ENCODE results near the gene PIM3. TPM values are rescaled to one million over a fixed set of nuclear protein-coding genes. Genes with fewer than 3 reads are reported as not detected.

Gene PIM3
- polyA plus RNA-seq, 1 donor, result 19.8 TPM

DNA sequence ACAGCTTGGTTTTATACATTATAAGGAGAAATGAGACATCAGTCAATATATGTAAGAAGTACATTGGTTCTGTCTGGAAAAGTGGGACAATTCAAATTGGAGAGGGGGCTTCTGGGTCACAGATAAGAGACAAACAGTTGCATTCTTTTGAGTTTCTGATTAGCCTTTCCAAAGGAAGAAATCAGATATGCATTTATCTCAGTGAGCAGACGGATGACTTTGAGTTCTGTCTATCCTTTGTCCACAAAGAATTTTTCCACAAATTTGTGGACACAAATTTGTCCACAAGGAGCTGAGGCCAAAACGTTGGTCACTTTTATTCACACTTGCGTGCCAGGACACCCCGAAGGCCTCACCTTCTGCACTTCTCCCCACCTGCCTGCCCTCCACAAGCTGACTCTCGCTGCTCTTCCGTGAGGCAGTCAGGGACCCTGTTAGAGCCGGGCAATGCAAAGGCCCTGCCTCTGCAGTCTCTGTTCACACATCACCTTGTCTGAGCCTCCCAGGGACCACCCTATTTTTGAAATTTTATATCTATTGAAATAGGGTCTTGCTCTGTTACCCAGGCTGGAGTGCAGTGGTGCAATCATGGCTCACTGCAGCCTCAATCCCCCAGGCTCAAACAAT lies 31.4 kb downstream of the PIM3 start:
- no peak for DNase-seq

DNA sequence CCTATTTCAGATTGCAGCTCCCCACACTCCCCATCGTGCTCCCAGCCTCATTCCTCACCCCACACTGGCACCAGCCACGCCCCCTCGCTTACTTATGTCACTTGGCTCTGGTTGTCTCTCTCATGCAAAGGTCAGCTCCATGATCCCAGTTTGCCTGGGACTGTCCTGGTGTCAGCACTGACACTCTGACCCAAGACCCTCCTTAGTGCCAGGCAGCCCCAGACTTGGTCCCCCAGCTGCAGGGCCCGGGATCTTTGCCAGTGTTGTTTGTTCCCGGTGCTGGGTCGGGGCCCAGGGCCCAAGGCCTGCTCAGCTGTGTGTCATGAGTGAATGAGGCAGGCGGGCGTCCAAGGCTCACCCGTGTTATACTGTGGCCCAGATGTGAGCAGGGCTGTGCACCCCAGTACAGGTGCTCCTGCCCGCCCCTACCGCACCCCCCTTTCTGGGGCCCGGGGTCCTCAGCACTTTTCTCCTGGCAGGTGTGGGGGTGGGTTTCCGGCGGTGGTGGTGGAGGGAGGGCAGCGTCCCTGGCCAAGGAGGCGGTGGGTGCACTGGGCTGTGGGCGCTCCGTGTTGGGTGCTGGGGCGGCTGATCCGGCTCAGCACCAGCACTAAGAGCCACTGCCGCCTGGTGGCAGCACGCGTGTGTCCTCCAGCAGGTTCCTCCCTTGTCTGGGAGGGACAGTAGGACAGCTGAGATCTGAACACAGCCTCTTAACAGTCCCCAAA lies 32.5 kb downstream of the PIM3 start:
- DNase-seq, result no peak

DNA sequence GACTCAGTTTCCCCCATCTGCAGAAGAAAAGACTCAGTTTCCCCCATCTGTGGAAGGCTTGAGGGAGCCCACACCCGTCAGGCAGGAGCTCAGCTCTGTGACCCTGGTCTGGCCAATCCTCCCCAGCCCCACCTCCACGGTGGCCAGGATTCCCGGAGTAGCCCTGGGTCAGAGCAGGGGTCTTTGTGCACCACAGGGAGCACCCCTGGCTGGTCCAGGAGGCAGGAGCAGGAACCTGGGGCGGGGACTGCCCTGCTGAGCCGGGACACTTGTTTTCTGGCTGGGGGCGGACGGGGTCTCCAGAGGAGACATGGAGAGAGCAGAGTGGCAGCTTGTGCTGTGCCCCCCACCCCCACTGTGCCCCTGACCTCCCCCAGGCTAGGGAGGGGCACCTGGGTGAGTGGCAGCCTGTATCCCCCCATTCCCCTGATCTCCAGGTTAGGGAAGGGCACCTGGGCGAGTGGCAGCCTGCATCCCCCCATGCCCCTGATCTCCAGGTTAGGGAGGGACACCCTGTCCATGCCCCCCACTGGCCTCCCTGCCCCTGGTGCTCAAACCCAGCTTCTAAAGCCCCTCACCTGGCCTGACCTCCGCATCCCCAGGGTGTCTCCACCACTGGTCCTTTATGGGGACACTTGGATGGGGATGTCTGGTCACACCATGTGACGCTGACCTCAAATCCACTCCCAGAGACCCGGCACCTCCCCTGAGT lies 33.2 kb downstream of the PIM3 start:
- no peak for DNase-seq

DNA sequence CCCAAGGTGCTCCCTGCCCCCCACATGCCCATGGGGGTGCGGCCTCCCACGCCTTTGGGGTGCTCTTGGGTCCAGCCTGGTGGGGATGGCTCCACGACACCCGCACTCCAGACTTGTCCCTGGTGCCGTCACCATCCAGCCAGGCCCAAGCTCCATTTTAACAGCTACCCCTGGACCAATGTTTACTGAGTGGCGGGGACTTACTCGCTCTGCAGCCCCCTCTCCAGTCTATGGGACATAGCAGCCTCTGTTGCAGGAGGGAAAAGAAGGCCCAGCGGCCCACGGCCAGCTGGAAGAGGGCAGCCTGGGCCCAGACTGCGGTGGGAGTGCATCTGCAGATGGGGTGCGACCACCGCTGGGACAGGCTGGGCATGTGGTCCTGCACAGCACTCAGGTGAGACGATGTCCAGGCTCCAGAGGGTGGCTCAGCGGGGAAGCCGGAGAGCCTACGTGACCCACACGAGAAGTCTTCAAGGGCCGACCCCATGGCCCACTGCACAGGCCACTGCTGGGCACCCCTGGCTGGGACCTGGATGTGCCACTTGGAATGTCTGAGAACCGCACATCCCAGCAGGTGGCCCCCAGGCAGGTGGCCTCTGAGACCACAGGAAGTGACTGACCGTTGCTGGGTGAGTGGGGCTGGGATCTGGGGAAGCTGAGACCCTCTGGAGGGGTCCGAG lies 33.9 kb downstream of the PIM3 start:
- DNase-seq, result no peak

DNA sequence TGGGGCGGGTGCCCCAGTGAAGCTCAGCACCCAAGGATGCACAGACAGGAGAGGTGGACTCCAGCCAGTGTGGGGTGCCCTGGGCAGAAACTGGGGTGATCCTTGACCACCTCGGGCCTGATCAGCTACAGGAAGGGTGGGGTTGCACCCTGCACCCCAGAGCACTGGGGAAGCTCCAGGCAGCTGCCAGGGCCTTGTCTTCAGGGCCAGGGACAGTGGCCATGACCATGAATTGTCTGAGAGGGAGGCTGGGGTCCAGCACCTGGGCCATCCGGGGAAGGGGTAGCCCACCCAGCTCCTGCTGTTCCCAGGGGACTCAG lies 34.4 kb downstream of the PIM3 start:
- DNase-seq, result no peak

DNA sequence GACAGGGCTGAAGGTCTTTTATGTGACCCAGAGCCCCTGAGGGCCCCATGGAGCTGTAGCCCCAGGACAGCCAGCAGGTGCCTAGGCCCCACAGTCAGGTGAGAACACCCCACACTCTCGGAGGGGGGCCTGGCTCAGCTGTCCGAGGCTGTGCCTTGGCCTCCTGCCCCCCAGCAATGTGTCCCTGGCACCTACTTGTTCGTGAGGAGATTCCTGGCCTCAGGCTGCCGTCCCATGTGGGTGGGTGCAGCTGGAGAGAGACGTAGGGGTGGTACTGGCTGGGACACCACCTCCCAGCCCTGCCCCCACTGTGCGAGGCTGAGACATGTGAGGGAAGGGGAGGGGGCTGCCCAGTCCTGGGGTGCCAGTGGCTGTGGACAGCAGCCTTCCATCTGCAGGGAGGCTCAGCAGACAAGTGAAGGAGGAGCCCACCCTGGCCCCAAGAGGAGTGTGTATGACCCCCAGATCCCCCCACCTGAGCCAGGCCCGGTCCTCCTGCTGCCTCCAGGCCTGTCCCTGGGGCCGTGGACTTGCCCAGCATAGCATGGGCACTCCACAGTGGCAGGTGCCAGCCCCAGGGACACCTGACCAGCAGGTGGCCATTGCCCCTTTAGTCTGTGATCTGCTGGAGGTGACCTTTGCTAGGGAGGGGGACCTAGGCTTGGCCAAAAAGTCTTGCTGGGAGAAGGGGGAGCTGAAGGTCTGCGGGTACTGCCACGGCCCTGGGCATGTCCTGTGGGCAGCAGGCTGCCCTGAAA lies 35.0 kb downstream of the PIM3 start:
- no peak for DNase-seq

DNA sequence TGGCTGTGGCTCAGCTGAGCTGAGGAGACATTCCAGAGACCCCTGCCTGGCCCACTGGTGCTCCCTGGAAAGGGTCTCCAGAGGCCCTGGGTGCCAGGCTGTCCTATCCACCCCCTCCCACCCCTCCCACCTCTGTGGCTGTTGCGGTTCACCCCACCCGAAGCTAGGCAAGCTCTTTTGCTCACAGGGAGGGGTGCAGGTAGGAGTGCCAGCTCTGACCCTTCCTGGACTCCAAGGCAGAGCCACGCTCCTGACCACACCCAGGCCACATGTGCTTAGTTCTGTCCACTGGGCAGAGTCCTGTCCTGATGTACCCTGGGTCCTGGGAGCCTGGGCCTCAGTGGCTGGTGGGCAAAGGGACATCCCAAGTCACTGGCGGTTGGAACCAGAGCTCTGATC lies 35.5 kb downstream of the PIM3 start:
- no peak for DNase-seq

DNA sequence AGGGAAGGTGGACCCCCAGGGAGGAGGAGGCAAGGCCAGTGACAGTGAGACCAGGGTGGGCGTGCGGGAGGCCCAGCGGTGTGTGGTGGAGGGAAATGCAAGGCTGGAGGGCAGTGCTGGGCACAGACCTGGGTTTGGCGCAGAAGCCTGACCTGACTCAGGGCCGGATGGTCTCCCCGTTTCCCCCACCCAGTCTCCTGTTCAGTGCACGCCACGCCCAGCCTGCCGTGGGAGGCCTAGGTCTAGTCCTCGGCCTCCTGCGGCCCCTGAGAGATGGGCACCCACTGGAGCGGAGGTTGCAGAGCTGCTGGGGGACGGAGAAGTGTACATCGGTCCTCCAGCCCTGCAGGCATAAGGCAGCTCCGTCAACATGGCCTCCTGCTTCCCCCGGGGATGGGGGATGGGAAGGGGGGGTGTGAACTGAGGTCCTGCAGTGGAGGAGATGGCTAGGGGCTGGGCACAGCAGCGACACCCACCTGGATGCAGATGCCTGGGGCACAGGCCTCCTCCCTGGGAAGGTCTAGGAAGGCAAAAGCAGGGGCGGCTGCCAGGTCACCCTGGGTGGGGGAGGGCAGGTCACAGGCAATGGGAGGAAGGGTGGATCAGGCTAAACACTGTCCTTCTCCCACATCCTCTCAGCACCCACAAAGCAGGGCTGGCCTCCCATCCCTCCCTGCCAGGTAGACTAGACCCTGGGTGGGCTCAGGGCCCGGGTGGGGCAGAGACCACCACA lies 36.1 kb downstream of the PIM3 start:
- DNase-seq, result no peak

DNA sequence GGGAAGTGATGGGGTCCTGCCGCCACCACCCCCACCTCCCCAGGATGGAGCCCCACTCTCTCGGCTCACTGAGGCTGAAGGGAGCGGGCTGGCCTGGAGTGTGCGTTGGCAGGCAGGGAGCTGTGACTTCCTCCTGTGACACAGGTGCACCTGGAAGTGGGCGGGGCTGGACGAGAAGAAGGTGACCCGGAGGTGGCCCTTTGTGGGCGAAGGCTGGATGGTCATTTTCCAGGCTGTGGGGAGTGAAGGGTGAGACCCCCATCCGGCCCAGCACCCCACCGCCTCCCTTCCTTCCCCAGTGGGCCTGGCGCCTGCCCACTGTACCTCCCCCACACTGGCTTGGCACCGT lies 36.7 kb downstream of the PIM3 start:
- no peak for DNase-seq

DNA sequence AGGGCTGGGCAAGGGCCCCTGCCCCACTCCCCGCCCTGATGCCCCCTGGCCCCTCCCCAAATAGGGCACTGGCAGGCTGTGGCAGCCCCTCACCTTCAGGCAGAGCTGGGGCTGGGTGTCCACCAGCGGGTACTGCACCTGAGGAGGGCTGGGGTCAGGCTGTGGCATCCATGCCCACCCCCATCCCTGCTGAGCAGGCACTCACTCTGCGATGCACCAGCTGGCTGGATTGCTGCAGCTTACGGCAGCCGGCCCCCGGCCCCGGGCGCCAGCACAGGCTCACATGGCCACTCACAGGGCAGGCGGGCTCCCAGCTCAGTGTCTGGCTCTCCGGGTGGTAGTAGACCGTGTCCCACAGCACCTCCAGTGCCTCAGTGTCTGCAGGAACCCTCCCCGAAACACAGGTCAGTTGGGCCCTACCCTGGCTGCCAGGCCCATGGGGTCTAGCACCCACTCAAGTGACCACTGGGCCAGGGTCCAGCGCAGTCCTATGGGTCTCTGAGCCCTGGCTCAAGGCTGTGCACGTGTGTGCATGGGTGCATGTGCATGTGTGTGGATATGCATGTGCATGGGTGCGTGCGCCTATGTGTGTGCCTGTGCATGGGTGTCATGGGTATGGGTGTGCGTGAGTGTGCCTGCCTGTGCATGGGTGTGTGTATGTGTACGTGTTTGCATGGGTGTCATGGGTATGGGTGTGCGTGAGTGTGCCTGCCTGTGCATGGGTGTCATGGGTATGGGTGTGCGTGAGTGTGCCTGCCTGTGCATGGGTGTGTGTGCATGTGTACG lies 37.6 kb downstream of the PIM3 start:
- no peak for DNase-seq

DNA sequence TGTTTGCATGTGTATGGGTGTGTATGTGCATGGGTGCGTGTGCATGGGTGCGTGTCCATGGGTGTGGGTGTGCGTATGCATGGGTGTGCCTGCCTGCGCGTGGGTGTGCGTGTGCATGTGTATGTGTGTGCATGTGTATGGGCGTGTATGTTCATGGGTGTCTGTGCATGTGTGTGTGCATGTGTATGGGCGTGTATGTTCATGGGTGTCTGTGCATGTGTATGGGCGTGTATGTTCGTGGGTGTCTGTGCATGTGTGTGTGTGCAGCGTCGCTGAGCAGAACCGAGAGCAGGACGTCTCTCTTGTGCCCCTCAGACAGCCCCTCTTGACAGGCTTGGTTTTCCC lies 38.1 kb downstream of the PIM3 start:
- DNase-seq, result no peak

DNA sequence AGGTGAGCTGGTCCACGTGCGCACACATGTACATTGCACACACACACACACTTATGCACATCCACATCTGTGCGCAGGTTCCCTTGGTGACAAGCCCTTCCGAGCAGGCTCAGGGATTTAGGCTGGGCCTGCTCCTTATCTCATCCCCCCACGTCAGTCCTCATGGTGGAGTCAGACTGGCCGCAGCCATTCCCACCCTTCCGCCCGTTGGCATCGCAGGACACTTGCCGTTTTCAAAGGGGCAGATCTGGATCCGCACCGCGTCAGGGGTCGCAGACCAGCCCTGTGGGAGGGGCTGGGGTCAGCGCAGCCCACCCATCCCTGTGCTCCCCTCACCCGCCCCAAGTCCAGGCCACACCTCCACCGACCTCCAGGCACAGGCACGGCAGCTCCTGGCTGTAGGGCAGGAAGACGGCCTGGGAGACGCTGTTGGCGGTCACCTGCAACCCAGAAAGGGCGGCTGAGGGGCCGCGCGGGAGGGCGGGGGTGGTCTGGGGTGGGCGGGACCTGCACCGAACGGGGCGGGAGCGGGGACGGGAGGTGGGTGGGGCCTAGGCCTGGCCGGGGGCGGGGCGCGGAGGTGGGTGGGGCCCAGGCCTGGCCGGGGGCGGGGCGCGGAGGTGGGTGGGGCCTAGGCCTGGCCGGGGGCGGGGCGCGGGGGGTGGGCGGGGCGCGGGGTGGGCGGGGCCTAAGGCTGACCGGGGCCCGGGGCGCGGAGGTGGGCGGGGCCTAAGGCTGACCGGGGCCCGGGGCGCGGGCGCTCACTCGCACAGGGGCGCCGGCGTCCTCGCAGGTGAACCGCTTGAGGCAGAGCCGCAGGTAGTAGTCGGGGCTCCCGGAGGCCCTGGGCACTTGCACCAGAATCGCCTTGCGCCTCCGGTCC lies 38.7 kb downstream of the PIM3 start:
- no peak for DNase-seq

DNA sequence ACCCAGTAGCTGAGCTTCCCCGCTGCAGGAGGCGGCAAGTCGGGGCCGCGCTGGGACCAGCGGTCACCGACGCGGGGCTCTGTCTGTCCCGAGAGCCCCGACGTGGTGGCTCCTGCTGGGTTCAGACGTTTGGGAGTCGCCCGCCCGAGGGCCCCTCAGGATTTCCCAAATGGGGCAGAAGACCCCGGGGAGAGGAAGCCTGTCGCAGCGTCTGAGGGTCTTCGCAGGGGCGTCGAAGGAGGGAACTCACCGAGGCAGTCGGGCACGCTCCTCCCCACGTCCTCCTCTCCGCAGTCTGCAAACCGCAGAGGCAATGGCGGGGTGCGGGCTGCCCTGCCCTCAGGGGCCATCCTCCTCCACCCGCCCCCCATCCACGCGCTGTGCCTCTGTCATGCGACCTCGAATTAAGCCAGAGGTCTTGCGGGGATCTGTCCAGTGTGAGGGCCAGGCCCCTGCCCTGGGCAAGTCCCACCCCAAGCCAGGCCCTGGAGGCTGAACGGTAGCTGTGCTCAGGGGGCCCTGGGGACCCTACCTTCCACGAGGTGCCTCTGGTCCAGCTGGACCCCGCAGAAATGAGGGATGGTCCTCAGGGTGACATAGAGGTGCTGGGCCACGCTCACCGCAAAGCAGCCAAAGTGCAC lies 39.5 kb downstream of the PIM3 start:
- DNase-seq, result no peak

DNA sequence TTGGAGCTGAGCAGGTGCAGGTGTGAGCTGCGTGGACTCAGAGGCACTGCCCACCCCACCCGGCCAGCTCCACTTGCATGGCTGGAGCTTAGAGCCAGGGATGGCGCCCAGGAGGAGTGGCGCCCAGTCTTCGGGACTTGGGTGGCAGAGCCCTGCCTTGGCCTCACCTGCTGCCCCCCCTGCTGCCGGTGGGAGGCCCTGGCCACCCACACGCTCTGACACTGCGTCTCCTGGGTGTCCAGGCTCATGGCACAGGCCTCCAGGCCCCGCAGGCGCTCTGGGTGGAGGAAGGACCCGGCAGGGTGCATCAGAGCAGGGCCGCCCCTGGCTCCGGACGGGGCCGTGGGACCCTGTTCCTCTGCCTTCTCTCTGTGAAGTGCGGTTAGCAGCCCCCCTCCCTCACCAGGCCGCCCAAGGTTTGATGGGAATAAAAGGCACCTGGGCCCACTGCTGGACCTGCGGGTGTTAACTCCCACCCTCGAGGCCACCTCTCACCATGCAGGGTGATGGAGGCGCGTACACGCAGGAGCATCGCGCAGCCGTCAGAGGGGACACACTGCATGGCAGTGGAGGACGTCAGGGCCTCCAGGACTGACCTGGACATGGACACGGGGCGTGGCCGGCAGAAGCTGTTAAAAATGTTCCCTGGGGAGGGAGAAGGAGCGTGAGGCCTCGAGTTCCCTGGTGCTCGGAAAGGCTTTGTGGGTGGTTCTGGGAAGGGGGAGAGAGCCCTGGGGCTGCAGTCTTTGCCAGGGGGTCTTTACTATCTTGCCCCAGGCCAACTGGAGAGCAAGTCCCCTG lies 40.2 kb downstream of the PIM3 start:
- no peak for DNase-seq

DNA sequence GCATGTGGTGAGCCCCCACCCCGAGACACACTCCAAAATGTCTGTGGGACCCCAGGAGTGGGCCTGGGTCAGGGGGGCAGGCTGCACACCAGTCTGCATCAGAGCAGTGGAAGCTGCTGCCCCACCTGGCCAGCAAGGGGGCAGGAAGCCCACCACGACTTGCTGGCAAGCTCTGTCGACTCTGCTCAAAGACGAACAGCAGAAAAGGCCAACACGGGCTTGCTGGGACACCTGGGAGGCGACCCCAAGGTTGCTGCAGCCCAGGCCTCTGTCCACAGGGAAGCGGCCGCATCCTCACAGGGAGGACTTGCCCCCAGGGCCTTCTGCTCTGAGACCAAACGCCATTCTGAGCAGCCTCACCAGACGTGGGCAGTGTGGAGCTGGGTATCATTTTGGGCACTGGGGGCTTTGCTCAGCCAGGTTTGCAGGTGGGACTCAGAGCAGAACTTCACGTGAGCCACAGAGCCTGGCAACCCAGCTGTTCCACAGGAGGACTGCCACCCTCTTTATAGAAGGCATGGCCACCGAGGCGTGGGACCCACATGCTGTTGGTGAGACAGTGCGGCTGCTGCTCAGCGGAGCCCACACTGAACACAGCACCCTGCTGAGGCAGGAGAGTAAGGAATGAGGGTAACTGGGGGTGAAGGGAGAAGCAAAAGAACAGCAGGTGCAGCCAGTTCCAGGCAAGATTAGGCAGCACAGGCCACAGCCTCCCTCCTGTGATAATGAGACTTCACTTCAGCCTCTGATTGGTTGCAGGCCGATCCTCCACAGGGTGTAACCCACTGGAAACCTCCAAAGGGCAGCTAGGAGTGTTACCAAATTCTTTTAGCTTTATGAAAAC lies 41.0 kb downstream of the PIM3 start:
- no peak for DNase-seq

DNA sequence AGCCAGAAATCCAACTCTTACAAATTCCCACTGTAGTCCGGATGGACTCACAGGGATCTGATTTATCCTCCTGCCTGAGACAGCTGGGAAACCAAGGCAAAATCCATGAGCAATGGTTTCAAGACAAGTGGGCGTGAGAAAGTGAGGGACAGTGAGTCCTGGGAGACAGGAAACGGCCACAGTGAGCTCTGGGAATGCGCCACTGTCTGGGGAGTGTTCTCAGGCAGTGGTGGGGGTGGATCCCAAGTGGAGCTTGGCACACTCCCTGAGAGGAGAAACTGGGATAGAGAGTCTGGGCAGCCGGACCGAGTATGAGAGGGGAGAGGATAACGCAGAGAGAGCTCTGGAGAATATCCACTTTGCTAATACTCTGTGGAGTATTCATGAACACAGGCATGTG lies 42.2 kb downstream of the PIM3 start:
- no peak for DNase-seq

DNA sequence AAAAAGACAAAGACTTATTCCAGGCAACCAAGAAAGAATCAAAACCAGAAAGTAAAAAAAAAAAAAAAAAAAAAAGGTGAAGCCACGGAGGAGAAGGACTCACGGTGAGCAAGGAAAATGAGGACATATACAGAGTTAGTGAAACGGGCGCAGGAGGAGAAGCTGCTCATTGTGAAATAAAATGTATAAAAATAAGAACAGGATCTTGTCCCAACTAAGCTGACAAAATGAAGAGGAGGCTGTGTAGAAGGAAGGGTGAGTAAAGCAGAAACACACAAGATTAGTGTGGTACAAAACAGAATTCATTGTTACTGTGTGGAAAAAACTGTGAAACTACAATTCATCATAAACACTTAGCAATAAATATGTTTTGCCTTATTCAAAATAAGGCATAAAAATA lies 44.3 kb downstream of the PIM3 start:
- no peak for DNase-seq

DNA sequence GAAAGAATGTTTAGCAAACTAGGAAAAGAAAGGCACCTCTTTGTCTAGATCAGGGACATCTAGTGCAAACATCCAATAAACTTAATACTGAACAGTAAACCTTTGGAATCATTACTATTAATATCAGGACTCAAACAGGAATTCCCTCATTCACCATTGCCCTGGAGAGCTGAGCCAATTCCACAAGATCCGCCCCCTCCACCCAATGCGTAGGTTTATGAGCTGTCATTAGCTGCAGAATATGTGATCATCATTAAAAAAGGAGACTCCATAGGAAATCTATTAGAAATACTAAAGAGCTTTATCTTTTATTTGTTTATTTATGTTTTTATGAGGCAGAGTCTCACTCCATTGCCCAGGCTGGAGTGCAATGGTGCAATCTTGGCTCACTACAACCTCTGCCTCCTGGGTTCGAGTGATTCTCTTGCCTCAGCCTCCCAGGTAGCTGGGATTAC lies 46.5 kb downstream of the PIM3 start:
- no peak for DNase-seq

All from hindlimb muscle (tissue), 1 donor.